NCI-H510A treated with DMSO at 0.1 percent for 48 hours (cell line): Measurements from ENCODE around the gene NUDT16L1.

Source experiments
- DNase-seq: peaks from one replicate; lab custom pipeline; 2025; lab: John Stamatoyannopoulos, UW

Gene NUDT16L1

GRCh38 chr16:4682084-4682591 is 11.2 kb upstream of the NUDT16L1 start:
- DNase-seq = no peak

DNA sequence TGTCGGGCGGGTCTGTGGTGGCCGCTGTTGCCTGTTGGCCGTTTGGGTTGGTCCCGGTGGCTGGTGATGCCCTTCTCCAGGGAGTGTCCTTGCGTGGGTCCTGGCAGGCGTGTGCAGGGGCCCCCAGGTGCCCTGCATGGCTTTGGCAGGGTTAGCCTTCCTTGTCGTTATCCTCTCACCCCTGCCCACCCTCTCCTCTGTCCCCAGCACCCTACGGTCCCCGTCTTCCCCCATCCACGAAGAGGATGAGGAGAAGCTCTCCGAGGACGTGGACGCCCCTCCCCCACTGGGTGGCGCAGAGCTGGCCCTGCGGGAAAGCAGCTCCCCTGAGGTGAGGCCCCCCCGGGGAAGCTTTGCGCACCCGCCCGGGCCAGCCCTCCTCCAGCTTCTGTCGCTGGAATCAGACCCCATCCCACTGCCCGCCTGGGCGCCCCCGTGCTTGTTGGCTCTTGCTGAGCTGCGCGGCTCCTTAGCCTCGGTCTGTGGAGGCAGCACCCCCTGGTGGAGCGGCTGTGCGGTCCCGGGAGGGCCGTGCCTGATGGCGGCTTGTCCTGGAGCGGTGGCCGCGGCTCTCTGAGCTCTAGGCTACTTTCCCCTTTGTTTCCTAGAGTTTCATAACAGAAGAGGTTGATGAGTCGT is 10.6 kb upstream of the NUDT16L1 start:
- DNase-seq = no peak

- DNase-seq = no peak
Measured at GRCh38 chr16:4683255-4684057, 9.9 kb upstream of the NUDT16L1 start.

DNA sequence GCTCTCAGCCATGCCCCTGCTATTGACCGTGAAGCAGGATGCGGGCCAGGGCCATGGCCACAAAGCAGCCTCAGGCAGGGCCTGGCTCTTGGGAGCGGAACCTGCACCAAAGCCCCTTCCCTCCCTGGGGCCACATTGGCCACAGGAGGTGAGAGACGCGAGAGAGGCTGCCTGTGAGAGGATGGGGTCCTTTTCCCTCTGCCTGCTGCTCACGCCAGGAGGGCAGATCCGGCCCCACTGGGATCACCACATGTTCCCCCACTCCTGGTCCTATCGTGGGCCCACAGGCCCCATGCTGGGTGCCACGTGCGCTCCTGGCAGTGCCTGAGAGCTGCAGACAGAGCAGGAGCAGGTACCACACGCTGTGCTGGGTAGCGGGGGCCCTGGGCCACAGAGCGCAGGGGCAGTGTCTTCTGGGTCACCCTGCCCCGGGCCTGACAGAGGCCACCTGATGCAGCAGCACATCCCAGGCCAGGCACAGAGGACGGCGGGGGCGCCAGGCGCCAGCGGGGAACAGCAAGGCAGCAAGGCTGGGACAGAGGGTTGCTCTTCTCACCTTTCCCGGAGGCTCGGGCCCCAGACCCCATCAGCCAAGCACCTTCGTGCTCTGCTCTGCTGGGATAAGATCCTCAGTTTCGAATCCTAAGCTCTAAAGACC is 9.2 kb upstream of the NUDT16L1 start:
- no peak for DNase-seq

GRCh38 chr16:4684763-4685162 is 8.6 kb upstream of the NUDT16L1 start:
- DNase-seq = no peak

DNA sequence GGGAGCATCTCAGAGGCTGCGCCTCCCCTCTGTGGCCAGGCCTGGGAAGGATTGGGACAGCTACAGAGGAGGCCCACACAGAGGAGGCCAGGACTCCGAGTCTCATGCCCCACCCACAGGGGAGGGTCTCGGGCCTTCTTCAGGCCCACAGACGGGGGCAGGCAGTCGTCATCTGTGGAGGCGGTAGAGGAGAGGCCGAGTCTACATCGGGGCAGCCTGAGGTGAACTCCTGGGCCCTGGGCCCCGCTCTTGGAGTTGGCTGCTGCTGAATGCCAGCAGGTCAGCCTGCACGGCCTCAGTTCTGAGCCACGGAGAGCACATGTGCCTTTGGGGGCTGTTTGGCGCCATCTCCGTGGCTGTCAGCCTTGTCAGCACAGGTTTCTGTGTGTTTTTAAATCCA is 8.1 kb upstream of the NUDT16L1 start:
- no peak for DNase-seq

DNA sequence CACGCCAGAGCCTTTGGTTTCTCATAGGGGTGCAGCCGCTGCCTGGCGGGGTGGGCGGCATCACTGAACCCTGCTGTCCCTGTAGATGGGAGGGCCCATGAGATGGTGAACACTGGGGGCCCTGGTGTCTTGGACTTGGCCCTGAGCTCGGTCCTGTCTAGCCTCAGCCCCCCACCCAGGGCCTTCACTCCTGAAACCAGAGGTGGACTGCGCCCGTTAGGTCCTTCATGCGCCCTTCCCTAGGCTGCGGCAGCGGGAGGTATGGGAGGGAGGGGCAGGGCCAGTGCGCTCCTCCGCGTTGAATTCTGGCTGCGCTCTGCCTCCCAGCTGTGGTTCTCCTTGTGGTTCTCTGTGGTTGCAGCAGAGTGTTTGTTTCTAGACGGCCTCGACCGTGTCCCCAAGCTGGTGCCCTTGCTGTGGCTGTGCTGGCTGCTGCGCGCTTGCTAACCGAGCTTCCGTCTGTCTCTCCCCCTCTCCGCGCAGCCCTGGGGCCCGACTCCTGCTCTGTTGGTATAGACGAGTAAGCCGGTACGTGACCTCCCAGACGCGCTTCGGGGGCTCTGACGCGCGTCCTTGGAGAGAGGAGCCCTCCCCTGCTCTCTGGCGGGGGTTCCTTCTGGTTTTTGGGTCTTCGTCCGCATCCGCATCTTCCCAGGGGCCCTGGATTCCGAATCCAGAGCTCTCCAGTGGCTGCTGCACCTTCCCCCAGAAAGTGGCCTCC is 7.4 kb upstream of the NUDT16L1 start:
- DNase-seq = no peak

- DNase-seq = no peak
Measured at GRCh38 chr16:4686497-4687210, 6.7 kb upstream of the NUDT16L1 start.

DNA sequence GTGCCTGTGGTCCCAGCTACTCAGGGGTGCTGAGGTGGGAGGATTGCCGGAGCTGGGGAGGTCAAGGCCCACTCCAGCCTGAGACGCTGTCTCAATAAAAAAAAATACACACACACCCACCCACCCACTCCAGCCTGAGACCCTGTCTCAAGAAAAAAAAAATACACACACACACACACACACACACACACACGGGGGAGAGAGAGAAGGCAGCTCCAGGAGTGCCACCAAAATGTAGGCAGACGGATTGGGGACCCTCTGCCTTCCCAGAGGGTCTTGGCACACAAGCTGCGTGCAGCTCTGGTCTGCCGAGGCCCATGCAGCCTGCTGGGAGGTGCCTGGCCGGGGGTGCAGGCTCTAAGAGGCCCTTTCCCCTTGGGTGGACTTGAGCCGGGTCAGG is 5.9 kb upstream of the NUDT16L1 start:
- no peak for DNase-seq

DNA sequence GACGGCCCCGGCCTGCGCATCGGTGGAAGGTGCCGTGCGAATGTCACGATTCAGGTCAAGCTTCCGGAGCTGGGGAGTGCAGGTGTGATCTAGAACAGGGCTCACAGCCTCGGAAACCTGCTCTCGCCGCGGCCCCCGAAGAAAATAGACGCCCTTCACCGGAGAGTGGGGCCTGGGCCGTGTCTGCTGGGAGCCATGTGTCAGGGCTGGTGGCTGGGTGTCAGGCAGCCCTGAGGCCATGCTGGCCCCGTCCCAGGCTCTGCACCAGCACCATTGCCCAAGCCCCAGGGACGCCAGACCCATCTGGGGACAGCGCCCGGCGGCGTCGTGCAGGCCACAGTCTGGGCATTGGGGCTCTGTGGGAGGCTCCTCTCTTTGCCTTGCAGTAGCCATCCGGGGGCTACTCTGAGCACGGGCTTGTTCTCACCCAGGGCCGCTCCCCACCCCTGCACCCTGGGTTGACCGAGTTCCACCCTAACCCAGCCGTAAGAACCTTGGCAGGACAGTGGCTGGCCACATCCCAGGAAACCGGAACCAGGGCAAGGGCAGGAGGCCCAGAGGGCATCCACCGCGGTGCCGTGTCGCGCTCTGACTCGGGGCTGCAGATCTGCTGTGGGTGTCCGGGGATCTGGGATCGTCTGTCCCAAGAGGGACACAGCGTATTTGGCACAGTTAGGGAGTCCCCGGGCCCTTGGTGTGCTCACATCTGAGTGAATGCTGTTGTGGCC is 5.3 kb upstream of the NUDT16L1 start:
- no peak for DNase-seq

GRCh38 chr16:4688674-4689045 is 4.7 kb upstream of the NUDT16L1 start:
- DNase-seq = no peak

DNA sequence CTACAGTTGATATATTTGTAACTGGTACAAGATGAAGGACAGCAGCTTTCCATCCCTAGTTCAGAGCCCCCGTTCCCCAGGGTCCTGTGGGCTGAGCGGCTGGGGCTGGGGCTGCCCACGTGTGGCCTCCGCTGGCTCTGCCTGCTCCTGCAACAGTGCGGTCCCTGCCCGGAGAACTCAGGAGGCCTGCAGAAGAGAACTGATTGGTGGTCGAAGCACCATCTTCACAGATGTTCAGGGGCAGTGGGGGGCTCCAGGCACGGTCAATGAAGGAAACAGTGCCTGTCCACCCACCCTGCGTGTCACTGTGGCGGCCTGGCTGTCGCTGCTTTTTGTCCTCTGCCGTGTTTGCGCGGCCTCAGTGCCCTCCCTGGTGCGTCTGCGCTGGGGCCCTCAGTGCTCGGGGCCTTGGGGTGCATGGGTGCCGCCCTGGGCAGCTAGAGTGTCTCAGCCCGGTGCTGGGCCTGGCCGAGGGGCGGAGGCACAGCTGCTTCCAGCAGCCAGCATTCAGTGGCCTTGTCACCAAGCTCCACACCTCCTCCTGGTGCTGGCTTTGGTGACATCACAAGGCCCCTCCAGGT is 4.2 kb upstream of the NUDT16L1 start:
- no peak for DNase-seq

- DNase-seq = no peak
Measured at GRCh38 chr16:4689864-4690704, 3.3 kb upstream of the NUDT16L1 start.

DNA sequence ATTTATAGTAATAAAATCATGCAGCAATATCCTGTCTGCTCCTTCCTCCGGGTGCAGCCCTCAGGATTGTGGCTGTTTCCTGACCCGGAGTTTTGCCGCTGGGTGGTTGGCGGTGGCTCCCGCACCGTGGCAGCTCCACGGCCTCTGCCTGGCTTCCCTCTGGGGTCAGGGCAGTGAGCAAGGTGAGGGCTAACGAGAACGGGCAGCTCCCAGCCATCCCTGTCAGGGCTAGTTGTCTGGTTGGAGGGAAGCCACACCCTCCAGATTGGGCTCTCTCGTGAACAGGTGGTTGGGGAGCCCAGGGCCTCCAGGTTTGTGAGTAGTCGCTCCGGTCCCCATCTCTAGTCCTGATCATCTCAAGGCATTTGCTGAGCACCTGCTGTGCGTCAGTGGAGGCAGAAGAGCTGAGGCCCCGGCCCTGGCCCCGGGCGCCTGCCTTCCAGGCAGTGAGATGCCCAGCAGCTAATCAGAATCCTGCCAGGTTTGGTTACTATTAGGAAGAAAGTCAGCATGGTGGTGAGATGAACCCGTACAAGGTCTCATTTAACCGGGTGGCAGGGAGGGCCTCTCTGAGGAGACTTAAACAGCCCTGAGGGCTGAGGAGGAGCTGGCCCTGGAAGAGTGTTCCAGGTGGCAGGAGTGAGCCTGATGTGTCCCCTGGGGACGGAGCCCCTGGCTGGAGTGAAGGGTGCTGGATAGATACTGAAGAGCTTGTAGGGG is 2.3 kb upstream of the NUDT16L1 start:
- no peak for DNase-seq

- no peak for DNase-seq
Measured at GRCh38 chr16:4691666-4692412, 1.5 kb upstream of the NUDT16L1 start.

- no peak for DNase-seq
Measured at GRCh38 chr16:4692460-4693295, 684 bp upstream of the NUDT16L1 start.

- DNase-seq = no peak
Measured at GRCh38 chr16:4693956-4694641, 737 bp downstream of the NUDT16L1 start.
